ELF-1 (cell line): Measurements from ENCODE around the gene LRP1B.

Source experiments
- DNase-seq: peaks from one replicate; pipeline ENCODE4 v3.0.0-alpha.2; 2016; ENCODE audit warnings: low read depth, low spot score

LRP1B gene

DNA sequence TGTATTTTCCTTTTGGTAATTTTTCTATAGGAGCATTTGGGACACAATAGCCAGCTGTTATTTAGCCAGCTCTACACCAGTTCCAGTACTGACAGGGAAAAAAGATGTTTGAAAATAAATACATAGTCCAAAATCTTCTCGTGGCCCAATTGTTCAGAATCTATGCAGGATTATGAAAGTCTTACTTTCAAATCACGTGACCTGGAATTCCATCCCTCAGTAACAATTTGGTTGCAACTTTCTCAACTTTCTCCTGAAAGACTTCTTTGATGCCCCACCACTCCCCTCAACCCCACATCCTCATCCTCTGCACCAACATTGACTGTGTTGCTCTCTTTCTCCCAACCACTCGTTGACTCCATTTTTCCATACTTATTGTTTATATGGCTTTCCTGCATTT lies 539.0 kb downstream of the LRP1B start:
- no peak for DNase-seq

DNA sequence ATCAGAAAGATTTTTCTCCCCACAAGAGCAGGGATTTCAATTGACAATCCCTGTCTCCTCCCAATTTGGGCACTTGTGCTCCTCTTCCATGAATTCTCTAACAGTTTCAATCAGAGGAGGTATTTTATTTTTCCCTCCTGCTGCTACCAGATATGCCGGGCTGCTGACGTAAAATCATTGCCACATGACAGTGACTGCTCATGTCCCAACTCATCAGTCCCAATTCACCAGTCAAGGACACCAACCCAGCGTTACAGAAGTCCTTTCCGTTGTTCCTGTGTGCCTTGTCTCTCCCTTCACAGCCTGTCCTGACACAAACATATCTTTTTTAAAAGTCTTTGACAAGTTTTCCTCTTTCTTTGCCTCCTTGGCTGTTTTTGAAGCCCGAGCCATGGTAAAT lies 540.2 kb downstream of the LRP1B start:
- no peak for DNase-seq

DNA sequence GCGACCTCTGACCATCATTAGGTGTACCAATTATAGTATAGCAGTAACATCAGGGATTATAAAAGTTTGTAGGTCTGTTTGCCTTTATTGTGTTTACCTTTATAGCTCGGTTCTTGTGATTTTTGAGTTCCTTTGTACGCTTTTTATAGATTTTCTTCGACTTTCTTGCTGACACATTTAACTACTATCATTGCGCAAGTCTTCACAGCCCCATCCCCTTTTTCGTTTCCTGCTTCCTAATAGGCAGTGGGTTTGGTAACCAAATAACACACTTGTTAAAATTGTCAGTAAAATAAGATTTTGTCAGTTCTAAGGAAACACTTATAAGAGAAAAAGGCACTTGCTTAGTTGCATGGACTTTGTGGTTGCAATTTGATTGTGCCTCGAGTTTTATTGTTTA lies 541.5 kb downstream of the LRP1B start:
- DNase-seq, result no peak

DNA sequence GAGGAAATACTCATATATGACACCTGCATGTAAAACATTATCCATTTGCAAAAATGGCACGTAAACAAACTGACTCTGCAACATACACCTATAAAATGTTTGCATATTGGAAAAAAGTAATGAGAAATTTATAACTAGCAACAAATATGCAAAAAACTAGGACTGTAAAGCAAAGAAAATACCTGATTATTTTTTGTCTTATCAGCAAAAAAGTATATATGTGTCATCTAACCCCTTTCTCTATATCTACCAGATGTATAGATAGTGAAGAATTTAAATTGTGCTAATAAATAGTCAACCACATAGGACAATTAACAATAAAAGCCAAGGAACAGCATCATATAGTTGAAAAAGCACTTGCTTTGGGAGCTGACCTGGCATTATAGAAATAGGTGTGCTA lies 543.8 kb downstream of the LRP1B start:
- no peak for DNase-seq

DNA sequence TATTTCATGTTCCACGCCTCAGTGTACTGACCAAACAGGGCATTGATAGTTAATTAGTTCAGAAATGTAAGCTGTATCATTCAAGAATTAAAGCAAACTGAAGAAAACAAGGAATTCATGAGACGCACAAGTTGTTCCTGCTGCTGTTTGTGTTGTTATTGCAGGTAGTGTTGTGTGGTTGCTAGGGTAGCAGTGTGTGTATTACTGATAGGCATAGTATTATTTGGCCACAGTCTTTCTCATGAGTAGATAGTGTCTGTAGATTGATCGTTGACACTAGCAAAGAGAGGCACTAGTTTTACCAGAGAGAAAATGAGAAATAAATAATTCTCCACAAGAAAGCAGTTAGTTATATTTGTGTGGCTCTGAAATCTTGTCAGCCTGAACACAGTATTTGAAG lies 548.6 kb downstream of the LRP1B start:
- no peak for DNase-seq

DNA sequence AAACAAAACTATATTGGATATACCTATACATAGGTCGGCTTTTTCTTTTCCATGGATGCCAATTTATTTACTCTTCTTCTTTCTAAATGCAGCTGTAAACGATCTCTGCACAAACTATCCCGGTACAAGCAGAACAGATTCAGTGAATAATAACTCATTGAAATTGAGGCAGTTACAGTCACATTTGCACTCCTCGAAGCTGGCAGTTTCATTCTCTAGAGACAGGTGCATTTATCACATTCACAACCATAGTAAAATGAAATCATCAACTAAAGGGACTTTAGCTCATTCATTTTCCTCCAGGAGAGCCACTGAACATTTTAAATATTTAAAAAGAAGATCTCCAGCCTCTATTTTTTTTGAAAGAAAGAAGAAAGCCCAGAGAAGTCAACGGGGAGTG lies 551.7 kb downstream of the LRP1B start:
- no peak for DNase-seq

DNA sequence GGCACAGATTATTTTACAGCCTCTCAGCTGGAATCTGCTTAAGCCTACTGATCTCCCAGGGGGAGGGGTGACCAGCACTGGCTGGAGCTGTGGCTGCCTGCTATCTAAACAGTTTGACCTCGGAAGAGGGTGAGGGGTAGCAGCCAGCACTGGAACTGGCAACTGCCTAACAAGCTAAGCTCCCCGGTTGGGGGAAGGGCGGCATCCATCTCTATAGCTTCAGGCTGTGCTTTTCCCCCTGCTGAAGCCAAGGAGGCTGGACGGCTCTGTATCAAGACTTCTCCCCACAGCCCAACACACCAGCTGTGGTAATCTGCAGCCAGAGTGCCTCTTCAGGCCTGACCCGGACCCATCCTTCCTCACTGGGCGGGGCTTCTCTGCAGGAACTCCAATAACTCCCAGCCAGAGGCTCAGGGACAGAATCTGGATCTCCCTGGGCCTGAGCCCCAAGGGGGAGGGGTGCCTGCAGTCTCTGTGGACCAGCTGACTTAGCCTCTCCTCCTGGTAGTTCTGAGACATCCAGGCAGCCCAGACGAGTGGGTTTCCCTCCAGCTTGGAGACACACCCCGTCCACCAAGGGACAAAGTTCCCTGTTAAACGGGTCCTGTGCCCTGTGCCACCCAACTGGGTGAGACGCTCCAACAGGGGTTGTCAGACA lies 560.2 kb downstream of the LRP1B start:
- DNase-seq, result peak; percentile 97

DNA sequence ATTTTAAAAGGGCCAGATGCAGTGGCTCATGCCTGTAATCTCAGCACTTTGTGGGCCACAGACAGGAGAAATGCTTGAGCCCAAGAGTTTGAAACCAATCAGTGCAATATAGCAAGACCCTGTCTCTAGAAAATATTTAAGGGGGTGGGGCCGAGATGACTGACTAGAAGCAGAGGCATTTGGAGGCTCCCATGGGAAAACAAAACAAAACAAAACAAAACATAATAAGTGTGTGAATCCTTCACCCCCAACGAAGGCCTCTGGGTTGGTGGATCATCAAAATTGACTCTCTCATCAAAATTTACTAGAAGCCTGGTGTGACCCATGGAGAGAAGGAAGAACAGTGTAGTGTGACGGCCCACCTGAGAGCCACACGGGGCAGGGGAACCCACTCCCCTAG lies 560.9 kb downstream of the LRP1B start:
- no peak for DNase-seq

DNA sequence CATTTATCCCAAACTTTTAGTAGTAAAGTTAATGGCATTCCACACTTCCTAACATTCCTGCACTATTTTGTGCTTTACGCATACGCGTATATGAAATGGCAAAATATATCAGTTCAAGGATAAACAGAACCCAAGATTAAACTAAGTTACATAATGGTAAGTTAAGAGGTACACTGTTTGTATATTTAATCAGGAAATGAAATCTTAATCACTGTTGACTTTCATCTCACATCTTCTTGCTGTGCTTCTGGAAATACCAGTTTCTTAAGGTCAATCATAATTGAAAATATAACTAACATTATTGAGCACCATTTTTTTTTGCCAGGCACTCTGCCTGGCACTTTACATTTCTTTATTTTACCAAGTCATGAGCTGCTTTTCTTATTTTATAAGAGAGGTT lies 565.2 kb downstream of the LRP1B start:
- no peak for DNase-seq

DNA sequence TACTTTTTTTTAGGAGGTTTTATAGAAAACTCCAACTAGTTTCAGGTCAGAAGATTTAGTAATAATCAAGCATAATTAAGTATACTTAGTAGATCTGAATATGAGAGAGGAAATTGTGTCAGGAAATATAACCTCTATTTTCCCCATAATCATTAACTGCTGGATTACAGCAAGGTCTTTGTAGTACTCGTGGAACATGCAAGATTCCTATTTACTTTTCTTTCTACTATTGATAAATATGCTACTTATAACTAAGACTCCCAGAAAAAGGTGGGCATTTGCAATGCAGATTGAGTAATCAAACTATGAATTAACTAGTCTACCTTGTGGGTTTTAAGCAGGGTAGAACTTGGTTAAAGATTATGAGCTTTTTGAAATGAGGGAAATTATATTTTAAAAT lies 570.1 kb downstream of the LRP1B start:
- DNase-seq, result no peak

DNA sequence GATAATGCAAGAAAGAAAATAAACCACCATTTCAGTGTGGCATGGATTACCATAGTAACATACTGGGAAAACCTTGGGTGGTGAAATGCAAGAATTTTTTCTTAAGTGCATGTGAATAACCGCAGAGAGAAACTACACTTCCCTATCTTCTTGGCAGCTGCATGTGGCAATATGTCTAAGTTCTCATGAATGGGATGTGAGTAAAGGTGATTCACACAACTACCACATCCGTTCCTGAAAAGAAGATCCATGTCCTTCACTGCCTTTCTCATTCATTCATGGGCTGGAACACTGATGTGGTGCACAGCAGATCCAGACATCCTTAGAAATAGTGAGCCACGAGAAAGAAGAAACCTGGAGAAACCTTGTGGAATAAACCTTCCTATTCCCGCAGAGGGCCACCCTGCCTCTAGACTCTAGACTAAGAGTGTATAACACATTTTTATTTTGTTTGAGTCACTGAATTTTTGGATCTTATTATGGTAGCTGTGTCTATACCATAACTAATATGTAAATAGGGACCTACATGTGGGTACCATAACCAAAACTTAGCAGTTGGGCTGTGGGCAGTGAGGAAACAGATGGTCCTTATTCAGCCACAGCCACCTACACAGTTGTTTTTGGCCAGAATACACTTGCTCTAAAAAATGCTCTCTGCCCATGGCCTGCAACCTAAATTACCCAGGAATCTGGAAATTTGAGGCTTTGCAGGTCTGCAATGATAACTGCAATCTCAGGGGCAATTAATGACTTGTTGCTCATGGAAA lies 573.3 kb downstream of the LRP1B start:
- DNase-seq, result no peak

DNA sequence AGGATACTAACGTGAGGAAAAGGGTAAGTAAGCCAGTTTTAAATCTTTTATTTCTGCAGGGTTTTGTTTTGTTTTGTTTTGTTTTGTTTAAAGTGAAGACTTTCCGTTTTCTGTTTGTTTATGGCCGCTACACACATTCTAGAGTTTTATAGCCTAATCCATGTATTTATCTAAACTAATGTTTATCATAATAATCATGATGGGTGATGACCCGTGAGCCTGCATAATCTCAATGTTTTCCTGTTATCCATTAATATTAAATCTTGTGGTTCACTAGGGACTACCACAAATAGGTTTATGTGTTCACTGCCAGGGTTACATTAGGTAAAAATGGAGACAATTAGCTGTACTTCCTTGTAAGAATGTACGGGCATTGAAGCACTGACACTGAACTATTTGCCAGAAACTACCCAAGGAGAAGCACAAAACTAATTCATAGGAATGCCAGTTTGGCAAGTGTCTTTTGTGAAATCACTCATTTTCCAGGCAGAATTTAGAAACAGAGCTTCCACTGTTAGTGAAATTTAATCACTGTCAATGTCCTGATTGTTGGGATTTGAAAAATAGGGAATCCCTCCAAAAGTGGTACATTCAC lies 574.8 kb downstream of the LRP1B start:
- DNase-seq, result no peak

DNA sequence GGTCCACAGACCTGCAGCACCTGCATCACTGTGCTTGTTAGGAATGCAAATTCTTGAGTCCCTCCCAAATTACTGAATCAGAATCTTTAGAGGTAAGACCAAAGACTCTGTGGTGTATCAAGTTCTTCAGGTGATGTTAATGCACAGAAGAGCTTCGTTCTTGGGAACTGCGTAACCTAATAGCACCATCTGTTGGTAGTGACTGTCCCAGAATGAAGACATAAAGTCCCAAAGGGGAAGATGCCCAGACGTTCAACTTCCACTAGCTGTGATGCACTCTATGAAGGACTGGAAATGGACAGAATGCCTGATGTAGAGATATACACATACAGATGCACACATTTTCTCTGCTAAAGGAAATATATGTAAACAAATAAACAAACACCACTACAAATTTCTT lies 576.0 kb downstream of the LRP1B start:
- DNase-seq, result peak; percentile 32

DNA sequence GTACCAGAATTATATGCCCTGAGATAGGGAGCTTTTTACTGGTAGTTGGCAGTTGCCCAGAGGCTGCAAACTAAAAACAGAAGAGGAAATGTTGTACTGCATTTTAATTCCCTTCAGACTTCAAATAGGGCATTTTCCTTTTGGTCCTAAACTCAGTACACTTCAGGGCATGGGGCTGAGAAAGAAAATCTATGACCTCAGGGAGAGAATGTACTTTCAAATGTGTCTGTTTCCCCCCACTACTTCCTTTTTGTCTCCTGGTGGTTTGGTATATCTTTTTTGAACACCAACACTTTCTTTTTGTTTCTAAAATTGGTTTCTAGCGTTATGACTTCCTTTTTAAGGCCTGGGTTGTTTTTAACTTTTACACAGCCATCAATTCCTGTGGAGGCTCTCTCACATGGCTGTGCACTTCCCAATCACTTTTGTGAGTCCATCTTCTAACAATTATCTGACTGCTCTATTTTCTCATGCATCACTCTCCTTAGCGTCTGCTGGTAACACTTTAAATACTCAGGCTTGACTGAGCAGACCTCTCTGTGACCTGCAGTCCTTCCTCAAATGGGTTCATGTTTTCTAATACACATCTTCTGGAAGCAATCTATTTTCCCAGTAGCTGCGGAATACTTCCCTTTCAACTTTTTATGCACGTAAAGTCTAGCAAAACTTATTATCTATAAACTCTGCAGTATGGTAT lies 596.0 kb downstream of the LRP1B start:
- no peak for DNase-seq

DNA sequence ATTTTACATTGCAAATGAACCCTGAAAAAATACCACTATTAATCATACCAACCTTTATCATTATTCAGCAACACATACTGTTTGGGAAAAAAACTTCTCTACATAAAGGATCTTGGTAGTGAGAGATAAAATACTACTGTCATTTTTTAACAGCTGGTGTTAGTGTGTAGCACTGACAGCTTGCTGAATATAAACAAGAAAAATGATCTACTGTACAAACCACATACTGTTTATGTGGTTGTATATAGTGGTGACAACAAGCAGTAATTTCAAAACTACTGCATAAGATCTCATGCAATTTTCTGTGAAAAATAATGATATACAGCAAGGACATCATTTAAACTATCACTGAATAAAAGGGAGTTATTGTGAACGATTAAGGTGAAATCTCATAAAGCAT lies 601.2 kb downstream of the LRP1B start:
- DNase-seq, result no peak

DNA sequence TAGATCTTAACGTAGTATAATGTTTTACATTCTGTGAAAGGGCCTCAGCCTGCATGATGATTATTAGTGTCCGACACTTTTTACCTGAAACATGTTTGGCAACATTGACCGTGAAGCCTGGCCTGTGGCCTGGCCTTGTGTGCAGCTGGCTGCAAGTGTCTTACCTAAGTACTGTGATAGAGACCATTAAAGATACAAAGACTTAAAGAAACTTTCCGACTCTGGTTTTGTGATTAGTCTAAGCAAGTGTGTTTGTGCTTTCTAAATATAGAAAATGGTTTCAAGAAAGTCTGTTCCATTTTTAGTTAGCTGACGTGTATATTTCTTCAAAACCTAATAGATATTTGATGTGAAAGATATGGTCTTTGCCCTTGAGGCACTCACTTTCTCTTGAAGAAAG lies 601.8 kb downstream of the LRP1B start:
- no peak for DNase-seq

DNA sequence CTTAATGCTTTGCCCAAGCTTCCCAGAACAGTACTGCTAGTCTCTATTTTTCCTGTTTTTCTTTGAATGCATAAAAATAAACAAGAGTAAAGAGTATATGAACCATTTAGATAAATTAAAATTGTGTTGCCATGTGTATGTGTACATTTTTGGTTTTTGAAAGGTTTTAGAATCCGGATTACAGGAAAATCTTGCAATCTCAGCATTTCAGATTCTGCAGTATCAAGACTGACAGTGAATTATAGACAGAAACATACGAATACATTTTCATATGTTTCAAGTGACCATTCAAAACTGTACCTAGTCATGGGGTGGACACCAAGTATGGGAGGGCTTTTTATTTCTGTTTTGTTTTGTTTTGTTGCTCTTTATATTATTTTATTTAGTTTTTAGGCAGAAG lies 604.1 kb downstream of the LRP1B start:
- no peak for DNase-seq

DNA sequence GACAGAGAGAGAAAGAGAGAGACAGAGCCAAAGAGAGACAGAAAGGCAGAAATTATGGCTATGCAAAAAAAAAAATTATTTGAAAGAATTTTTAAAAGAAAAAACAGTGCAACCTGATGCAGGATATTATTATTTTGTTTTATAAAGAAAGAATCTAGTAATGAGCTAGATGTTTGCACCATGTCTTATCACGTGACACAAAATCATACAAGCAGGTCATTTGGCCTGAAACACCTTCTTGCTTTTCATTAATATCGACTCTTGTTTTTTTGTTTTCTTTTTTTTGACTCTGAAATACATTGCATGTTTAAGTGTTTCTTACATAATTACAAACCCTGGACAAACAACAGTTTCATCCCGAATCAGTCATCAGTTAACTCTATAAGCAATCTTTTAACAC lies 606.0 kb downstream of the LRP1B start:
- no peak for DNase-seq

DNA sequence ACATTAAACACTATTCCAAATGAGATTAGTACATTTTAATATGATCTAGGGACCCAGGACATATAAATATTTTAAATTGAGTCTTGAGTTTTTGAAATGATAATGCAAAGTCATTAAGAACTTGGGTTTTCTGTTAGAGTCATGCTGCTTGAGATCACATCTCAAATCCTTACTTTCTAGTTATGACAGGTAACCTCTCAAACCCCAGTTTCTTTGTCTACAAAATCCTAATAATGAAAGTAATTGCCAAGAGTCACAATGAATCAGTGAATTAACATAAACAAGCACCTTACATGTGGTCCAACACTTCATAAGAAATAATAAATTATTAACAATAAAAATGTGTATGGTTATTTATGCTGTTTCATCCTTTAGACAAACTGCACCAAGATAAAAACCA lies 607.6 kb downstream of the LRP1B start:
- DNase-seq, result no peak

DNA sequence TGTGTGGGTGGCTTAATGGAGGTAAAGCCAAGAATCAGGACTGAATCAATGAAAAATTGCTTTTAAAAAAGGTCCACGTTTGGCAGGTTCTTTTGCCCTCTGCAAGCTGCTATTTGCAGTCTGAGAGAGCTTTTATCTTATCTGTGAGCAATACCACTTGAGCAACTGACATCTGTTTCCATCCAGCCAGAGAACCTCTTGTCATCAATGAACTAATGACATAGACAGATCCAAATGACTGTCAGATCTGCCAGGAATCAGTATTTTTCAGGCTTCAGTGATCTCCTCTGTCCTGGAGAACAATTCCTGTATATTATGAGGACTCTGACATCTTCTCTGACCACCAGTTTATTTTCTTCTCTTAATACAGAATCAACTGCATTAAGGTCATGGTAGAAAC lies 608.1 kb downstream of the LRP1B start:
- DNase-seq, result no peak

DNA sequence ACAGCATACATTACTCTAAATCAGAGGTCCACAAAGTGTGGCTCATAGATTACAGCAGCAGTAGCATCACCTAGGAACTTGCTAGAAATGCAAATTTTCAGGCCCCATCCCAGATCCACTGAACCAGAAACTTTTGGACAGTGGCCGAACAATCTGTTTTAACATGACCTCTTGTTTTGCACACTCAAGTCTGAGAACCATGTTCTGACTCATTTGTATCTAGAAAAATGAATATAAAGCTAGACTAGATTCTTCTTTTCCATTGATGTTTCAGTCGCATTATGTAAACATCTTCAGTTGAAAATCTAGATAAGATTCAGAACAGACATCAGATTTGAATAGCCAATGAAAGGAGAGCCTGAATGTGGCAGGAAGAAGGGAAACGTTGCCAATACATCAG lies 608.8 kb downstream of the LRP1B start:
- no peak for DNase-seq

DNA sequence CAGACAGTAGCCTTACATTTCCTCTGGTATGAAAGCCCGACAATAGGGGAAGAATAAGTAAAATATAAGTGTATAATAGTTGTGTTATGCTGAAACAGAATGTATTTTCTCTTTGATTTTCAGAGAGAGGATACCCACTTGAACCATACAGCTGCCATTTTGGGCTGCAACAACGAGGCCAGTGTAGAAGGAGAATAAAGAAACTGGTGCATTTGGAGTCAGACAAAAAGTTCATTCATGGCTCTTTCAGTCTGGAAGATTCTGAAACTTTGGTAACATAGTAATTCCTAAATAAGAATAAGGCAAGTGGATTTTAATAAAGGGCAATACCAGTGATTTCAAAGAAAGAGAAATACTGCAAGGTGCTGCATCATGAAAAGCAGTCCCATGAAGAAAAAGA lies 610.9 kb downstream of the LRP1B start:
- DNase-seq, result no peak
